GOT3 (cell line): ENCODE measurements around the gene PDE4B.

Source experiments
- DNase-seq: peaks from one replicate; lab custom pipeline; 2025; ENCODE audit warnings: mixed read lengths; lab: John Stamatoyannopoulos, UW

PDE4B gene

DNA sequence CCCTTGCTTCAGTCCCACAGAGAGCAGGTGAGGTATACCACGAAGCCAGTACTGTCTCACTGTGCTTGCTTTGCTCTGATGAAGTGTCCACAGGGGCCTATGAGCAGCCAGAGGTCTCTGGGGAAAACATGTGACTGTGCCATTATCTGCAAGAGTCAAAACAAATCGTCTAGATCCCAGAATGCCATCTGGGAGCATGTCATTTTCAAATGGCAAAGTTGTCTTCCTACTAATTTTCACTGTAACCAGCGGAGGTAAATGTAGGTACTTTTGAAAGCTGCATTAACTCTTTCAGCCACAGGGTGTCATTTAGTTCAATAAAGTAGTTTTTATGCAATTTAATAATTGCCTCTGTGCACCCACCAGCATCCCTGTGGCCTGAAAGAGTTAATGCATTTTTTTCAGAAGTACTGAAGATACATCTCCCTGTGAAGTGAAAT, 567.6 kb downstream of the PDE4B start:
- no peak for DNase-seq

DNA sequence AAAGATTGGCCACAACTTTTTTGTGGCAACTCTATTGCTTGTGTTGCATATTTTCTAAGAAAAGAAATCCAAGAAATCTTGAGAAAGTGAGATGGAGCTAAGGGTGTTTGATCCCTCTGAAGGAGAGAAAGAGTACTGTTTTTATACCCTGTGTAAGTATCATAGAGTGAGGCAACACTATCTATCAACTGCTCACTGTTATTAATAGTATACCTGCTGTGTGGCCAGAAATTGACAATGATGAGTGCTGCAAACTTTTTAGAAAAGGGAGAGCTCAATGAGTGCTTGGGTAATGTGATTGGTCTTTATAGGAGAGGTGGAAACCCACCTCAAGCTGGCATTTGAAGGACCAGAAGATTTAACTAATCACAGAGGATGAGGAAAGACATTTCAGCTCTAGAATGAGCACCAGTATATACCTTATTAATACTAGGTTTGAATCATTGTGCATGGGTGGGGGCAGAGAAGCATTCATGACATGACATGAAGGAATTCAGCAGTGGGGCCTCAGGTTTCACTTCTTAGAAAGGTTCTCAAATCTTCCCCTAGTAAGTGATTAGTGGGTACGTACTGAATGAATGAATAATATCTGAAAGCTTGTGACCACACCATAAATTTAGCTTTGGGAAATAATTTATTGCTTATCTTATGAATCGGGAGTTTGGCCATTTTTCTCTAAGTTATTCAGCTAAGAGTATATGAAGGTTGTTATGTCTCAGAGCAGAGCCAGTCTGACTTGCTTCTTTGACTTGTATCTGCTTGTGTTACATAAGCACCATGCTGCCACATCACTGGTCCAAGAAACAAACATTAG, 572.1 kb downstream of the PDE4B start:
- DNase-seq, result no peak

DNA sequence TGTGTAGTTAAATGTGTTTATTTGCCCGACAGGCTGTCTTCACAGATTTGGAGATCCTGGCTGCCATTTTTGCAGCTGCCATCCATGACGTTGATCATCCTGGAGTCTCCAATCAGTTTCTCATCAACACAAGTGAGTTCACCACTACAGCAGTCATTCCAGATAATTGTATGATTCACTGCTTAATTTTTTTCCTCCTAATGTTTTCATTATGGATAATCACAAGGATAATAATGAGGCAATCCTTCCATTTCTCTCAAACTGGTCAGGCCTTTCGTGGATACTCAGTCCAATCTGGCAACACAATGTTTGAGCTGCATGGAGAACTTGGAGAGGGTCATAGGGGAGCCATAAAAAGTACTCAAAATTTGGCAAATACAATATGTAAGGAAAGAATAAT, 572.9 kb downstream of the PDE4B start:
- no peak for DNase-seq

- no peak for DNase-seq
These were observed 573.9 kb downstream of the PDE4B start for GRCh38 chr1:66366634-66367033.

- DNase-seq, result no peak
These were observed 574.7 kb downstream of the PDE4B start for GRCh38 chr1:66367369-66367768.

DNA sequence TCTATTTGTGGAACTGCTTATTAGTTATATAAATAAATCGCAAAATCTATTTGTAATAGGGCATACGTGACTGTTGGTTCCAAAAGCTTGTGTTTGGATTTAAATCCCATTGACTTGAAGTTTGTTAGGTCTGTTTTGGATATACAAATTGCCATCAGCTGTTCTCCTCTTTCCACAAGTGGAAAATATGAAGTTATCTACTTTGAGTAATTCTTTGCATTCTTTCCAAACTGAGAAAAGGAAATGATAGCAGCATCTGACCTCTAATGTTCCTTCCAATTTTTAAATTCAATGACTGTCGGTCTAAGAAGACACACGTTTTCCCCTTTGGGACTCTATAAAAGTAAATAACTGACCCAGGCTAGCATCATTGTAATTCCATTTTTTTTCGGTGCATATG, 575.6 kb downstream of the PDE4B start:
- DNase-seq, result no peak

GRCh38 chr1:66370462-66370971, 577.8 kb downstream of the PDE4B start:
- no peak for DNase-seq

- DNase-seq, result no peak
These were observed 578.7 kb downstream of the PDE4B start for GRCh38 chr1:66371233-66372005.

DNA sequence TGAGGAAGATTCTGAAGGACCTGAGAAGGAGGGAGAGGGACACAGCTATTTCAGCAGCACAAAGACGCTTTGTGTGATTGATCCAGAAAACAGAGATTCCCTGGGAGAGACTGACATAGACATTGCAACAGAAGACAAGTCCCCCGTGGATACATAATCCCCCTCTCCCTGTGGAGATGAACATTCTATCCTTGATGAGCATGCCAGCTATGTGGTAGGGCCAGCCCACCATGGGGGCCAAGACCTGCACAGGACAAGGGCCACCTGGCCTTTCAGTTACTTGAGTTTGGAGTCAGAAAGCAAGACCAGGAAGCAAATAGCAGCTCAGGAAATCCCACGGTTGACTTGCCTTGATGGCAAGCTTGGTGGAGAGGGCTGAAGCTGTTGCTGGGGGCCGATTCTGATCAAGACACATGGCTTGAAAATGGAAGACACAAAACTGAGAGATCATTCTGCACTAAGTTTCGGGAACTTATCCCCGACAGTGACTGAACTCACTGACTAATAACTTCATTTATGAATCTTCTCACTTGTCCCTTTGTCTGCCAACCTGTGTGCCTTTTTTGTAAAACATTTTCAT, 579.9 kb downstream of the PDE4B start:
- no peak for DNase-seq

DNA sequence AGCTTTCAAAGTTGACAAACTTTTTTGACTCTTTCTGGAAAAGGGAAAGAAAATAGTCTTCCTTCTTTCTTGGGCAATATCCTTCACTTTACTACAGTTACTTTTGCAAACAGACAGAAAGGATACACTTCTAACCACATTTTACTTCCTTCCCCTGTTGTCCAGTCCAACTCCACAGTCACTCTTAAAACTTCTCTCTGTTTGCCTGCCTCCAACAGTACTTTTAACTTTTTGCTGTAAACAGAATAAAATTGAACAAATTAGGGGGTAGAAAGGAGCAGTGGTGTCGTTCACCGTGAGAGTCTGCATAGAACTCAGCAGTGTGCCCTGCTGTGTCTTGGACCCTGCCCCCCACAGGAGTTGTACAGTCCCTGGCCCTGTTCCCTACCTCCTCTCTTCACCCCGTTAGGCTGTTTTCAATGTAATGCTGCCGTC, 580.5 kb downstream of the PDE4B start:
- DNase-seq, result no peak

DNA sequence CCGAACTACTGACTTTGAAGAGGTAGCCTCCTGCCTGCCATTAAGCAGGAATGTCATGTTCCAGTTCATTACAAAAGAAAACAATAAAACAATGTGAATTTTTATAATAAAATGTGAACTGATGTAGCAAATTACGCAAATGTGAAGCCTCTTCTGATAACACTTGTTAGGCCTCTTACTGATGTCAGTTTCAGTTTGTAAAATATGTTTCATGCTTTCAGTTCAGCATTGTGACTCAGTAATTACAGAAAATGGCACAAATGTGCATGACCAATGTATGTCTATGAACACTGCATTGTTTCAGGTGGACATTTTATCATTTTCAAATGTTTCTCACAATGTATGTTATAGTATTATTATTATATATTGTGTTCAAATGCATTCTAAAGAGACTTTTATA, 581.5 kb downstream of the PDE4B start:
- no peak for DNase-seq

- DNase-seq, result no peak
These were observed 581.9 kb downstream of the PDE4B start for GRCh38 chr1:66374561-66375111.

- DNase-seq, result no peak
These were observed 582.4 kb downstream of the PDE4B start for GRCh38 chr1:66375125-66375524.

- DNase-seq, result no peak
These were observed 587.9 kb downstream of the PDE4B start for GRCh38 chr1:66380452-66381212.

GRCh38 chr1:66381621-66382275, 589.1 kb downstream of the PDE4B start:
- no peak for DNase-seq

GRCh38 chr1:66383168-66383567, 590.5 kb downstream of the PDE4B start:
- DNase-seq, result no peak

DNA sequence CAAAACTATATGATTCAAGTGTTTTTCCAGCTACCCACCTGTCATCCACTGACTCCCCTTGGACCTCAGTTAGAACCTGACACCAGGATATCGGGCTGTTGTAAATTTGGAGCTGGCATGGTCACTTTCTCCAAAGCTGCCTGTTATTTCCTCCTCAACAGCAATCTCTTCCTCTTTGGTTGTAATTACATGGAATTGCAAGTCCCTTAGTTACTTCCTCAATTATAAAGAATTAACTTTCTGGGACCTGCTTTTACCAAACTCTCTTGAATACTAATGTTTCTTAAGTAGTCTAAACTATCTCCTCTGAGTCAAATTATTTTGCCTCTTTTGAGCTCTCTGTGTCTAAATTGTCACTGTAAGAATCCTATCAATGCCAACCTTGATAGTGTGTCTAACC, 590.9 kb downstream of the PDE4B start:
- DNase-seq, result no peak

GRCh38 chr1:66384258-66384921, 591.7 kb downstream of the PDE4B start:
- no peak for DNase-seq

GRCh38 chr1:66386712-66387111, 594.0 kb downstream of the PDE4B start:
- DNase-seq, result no peak

DNA sequence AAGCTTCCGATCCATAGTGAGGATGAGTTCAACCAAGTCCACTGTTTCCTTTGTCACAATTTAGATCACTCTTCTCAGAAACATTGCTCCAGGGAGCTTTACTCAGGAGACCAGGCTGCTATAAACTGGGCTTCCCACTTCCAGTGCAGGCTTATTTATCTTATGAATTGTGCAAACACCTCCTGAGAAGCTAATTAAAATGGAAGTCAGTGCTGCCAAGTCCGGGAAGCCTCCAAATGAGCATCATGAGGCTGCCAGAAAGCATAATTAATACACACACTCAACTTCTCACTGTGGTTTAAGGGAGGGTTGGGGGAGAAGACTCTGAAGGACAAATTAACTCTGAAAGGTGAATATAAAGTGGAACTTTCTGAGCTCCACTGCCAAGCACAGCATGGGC, 596.2 kb downstream of the PDE4B start:
- DNase-seq, result no peak
